Tibial nerve (tissue), 4 donors: ENCODE data around the gene VOPP1.

ENCODE experiments used
- CTCF ChIP-seq, 5 experiments: fragments of 200-600 bp in 3 of 5; fragments of 450-650 bp in 2 of 5; sonication (generic) in 3 of 5; IDR thresholded peaks; one replicate each; pipeline ENCODE4 v1.5.1; 2016 to 2019; ENCODE audit warnings: antibody characterized with exemption in 5 of 5, mild to moderate bottlenecking in 3 of 5, moderate library complexity in 2 of 5
- EP300 ChIP-seq, 2 donors: sonication (generic); formaldehyde crosslinking; IDR thresholded peaks; one replicate each; pipeline ENCODE4 v1.6.1; 2017; ENCODE audit warnings: antibody characterized with exemption in 2 of 2, mild to moderate bottlenecking in 1 of 2

- TF ChIP-seq CTCF (IDR thresholded peaks at IDR 0.05) (no peak), EP300 (IDR thresholded peaks at IDR 0.05) (no peak)
Observed at GRCh38 chr7:55570939-55571338, 1.4 kb downstream of the VOPP1 start.
